NCI-H146 treated with DMSO at 0.1 percent for 48 hours (cell line): ENCODE measurements around the gene NCEH1.

ENCODE experiments used
- DNase-seq: peaks from one replicate; lab custom pipeline; 2025; ENCODE audit not compliant: unreplicated experiment; lab: John Stamatoyannopoulos, UW

The NCEH1 gene

GRCh38 chr3:172648747-172649146 is 62.1 kb downstream of the NCEH1 start:
- no peak for DNase-seq

DNA sequence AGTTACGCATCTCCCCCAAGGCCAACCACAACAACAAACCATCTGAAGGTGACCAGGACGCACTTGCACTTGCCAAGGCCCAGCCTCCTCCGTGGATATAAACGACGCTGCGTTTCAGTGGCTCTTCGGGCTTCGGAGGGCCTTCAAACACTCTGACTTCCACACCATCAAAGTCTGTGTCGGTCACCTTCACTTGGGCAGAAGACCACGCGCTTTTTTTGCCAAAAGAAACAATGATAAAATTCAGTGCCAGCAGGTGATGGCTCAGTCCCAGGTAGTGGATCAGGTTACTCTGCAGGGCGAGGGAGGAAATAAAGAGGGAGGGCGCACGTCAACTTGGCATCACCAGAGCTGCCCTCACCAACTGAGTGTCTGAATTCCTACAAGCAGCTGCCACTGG is 63.0 kb downstream of the NCEH1 start:
- DNase-seq: peak; percentile 49

- no peak for DNase-seq
Measured at GRCh38 chr3:172647080-172647479, 63.8 kb downstream of the NCEH1 start.

DNA sequence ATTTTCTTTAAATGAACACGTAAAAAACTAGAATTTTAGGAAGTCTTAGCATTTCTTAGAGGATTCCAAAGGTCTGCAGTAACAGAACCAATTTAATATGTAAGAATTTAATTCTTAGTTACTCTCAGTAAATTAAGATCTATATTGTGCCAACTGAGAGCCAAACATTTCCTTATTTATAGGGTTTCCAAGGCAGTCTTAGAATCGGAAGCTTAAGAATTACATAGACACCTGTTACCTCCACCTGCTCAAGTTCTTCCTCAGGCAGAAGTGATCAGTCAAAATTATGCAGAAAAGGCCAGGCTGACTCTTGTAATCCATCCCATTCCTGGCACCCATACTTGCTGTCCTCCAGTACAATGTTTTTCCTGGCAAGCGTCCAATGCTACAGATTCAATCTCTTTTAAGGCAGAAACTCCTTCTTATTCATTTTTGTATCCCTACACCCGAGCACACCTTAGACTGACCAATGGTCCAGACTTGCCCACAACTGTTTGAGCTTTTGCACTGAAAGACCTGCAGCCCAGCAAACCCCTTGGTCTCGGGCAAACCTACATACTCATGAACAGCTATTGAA is 64.3 kb downstream of the NCEH1 start:
- no peak for DNase-seq

DNA sequence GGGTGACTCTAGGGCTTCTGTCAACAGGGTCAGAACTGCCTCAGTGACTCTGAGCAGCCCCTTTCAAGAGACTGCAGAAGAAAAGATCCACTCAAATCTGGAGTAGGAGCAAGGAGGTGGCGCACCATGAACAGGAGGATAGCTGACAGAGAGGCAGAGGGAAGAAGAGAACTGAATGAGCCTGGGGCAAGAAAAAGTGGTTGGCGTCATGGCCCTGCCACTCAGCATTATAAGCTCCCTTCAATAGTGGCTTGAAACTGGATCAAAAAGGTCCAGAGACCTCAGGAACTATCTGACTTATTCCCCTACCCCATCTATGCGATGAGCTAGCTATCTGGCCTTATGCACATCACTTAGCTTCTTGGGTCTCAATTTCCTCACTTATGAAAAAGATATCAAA is 66.6 kb downstream of the NCEH1 start:
- no peak for DNase-seq

DNA sequence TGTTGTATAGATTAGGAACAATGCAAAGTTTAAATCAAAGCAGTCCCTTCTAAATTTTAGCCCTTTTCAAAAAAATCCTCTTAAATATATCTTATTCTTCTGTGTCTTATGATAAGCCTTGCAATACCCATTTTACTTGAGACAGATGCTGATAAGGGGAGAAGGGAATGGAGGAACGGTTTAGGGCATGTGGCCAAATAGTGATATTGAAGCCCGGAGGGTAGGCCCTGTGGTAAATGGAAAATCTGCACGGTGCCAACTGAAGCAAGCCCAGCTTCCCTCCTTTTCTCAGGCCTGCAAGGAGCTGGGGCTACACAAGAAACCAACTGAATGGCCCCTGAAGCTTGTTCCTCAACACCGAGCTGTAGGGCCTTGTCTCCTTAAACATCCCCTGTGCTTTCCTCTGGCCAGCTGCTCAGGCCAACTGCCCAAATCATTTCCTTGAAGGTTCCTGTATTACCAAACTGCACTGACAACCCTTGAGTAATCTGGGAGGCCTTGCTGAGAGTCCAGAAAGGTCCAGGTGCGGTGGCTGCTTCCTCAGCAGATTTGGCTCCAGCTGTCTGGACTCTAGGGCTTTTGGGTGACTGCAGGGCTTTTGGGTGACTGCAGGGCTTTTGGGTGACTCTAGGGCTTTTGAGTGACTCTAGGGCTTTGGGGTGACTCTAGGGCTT is 67.2 kb downstream of the NCEH1 start:
- no peak for DNase-seq

DNA sequence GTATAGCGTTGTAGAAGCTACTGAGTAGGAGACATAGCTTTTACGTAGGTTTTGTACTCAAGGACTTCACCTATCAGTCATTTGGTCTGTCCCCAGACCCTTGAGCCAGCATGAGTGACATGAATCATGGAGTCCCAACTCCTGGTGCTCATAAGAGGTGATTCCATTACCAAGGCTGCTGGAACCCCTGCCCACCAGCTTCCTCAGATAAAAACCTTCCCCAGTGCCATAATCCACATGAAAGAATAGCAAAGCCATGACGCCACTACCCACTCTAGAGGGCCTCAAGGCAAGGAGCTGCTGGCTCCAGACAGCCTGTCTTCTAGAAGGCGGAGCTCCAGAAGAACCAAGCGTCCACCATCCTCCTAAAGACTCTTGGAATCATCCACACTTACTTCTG is 69.6 kb downstream of the NCEH1 start:
- DNase-seq: no peak

DNA sequence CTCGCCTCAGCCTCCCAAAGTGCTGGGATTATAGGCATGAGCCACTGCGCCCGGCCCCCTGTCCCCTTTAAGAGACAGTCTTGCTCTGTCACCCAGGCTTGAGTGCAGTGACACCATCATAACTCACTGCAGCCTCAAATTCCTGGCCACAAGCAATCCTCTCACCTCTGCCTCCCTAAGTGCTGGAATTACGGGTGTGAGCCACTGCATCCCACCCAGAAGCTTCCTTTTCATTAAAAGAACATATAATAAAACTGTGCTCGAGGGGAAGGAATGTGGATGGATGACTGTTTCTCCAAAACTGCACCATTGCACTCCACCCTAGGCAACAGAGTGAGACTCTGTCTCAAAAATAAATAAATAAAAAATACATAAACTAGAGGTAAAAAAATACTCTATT is 70.1 kb downstream of the NCEH1 start:
- DNase-seq: no peak

DNA sequence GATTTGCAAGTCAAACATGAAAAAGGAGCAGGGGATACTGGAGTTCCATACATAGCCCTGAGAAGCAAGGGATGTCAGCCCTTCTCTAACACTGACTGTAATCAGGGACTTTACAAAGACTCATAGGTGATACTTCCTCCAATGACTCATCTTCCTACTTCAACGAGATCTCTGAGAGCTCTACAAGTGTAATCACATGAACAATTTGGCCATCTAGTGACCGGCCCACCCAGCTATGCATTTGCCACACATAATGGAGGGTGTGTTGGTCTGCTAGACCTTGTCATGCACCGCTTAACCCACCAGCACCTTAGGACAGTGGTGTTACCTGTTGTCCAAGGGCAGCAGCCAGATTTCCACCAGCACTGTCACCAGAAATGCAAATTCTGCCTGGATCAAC is 75.3 kb downstream of the NCEH1 start:
- no peak for DNase-seq

GRCh38 chr3:172634948-172635347 is 75.9 kb downstream of the NCEH1 start:
- no peak for DNase-seq

DNA sequence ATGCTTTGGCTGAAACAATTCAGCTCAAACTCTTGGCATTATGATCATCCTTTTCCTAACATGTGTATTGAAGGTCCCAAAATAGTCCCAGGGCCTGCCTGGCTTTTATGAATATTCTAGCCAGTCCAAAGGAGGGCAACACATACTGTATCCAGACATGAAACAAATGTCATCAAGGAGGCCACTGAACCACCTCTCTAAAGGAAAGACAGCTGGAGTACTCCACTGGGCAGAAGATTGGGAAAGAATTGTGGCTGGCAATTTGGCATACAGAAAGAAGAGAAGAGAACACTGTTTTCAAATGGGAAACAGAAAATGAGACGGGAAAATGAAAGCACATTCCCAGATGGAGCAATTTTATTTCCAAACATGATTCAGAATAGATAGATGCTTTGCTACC is 80.6 kb downstream of the NCEH1 start:
- no peak for DNase-seq

DNA sequence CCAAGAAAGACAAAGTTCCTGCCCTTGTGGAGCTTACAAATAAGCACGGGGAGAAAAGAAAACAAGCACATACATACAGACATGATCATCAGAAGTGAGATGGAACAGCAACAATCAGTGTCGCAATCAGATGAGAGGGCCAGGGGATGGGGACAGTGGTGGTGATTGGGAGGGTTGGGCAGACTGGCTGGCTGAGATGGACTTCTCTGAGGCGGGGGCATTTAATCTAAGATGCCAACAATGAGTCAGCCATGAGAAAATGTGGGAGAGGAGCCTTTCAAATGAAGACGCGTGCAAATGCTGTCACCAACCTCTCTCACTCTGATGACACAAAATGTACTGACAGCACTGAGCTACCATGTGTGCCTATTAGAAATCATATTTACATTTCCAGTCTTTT is 81.4 kb downstream of the NCEH1 start:
- no peak for DNase-seq

DNA sequence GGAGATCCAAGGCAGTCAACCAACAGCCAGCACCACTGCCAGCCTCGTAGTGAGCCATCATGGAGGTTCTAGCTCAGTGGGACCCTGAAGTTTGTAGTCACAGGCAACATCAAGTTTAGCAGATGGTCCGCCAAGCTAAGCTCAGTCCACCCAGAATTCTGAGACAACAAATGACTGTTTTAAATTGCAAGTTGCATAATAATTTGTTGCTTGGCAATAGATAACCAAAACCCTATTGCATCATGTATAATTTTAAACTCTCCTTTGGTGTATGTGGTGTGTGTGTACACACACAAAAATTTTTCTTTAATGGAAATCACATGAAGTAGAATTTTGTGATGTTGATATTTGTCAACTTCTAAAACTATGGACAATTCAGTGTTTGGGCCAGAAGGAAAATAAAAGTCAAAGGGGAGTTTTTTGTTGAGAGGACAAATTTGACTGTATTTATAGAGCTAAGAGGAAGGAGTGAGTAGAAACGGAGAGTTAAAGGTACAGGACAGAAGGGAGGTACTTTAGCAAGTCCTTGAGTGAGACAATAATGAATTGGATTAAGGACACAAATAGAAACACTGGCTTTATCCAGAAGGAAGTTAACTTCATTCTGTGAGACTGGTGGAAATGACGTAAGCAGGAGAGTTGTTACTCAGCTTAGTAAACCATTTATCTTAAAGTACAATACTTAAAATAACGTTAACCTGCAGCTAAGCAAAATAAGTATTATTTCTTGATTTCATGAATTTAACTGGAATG is 83.6 kb downstream of the NCEH1 start:
- no peak for DNase-seq

- DNase-seq: no peak
Measured at GRCh38 chr3:172626021-172626640, 84.7 kb downstream of the NCEH1 start.

DNA sequence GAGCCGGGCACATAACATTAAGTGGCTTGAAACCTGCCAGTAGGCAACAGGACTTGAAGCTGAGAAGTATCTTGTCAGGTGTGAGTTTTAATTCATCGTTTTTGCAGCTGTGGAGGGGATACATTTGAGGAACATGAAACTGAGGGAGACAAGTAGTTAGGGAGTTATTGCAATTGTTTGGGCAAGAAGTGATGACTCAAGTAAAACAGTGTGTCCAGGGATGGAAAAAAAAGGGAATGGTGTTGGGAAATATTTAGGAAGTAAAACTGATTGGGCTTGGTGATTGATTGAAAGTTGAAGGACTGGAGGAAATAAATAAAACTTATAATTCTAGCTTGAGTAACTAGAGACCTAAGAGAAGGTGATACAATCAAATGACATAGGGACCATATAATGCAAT is 85.5 kb downstream of the NCEH1 start:
- no peak for DNase-seq

DNA sequence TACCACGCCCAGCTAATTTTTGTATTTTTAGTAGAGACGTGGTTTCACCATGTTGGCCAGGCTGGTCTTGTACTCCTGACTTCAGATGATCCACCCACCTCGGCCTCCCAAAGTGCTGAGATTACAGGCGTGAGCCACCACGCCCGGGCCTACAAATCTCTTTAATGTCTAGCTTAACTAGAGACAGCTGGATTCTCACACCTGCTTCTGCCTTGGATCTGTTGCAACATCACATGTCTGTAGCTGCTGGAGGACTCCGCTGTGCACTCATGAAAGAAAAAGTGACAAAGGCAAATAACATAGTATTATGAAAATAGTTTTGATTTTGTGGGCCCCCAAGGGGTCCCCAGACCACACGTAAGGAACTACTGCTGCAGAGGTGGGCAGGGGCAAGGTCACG is 85.9 kb downstream of the NCEH1 start:
- no peak for DNase-seq

GRCh38 chr3:172622916-172623700 is 87.8 kb downstream of the NCEH1 start:
- DNase-seq: peak; percentile 69

DNA sequence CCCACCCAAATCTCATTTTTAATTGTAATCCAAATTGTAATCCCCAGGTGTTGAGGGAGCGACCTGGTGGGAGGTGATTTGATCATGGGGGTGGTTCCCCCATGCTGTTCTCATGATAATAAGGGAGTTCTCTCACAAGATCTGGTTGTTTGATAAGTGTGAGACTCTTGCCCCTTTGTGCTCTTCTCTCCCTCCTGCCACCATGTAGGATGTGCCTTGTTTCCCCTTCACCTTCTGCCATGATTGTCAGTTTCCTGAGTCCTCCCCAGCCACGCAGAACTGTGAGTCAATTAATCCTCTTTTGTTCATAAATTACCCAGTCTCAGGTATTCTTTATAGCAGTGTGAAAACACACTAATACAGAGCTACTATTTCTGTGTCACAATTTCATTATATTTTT is 88.7 kb downstream of the NCEH1 start:
- DNase-seq: no peak

DNA sequence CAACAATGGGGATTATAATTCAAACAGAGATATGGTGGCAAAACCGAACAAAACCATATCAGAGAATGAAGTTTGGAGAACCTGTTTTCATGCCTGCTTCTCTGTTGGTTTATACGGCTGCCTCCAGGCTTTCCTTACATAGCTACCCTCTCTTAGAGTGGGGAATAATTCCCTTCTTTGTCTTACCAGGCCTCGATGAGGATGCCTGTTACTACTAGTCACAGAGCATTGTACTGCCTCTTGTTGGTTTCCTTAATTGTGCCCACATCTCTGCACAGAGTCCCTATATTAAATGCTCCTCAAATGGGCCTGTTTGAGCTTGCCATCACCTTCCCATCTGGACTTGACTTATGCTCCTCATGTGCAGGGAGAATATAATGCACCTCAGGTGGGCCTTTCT is 92.9 kb downstream of the NCEH1 start:
- DNase-seq: no peak

GRCh38 chr3:172617013-172617706 is 93.7 kb downstream of the NCEH1 start:
- DNase-seq: no peak

DNA sequence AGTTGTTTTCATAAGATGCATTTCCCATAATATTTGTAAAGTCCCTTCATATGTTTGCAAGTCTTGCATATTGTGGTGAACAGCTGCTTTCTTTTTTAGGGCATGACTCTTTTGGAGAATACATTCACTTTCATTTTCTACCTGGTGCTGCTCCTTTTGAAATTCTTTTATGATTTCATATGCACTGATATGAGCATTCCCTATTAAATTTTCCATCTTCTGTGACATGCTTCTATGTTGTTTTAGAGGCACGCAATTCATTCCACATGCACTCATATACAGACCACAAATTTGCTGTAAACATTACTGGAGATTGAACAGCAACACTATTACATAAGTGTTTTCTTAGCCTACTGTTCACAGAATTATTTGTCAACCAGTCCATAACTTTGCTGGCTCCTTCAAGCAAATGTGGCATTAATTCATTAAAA is 94.8 kb downstream of the NCEH1 start:
- DNase-seq: no peak
